Stimulated activated CD8-positive, alpha-beta memory T cell treated with anti-CD3 and anti-CD28 coated beads, Interleukin-12 subunit alpha, Interleukin-12 subunit beta, amount 100 ng/mL, for 24 hours (primary cell): ENCODE data around the gene GNB5.
"Not testable (repeated sequence)": the region's sequence is repeated elsewhere in the genome, so short reads cannot be mapped to it uniquely, and the experiment has no call there.

Experiments used
- DNase-seq: peaks from one replicate; pipeline ENCODE4 v3.0.0-alpha.2; 2020; ENCODE audit errors: extremely low read depth

The GNB5 gene

GRCh38 chr15:52165494-52166131 is 25.6 kb downstream of the GNB5 start:
- not testable (repeated sequence) for DNase-seq

- DNase-seq = no peak
Observed at GRCh38 chr15:52164631-52165265, 26.4 kb downstream of the GNB5 start.

GRCh38 chr15:52163321-52164190 is 27.6 kb downstream of the GNB5 start:
- DNase-seq = no peak

GRCh38 chr15:52162876-52163275 is 28.3 kb downstream of the GNB5 start:
- DNase-seq = no peak

GRCh38 chr15:52162260-52162659 is 28.9 kb downstream of the GNB5 start:
- DNase-seq = no peak

- no peak for DNase-seq
Observed at GRCh38 chr15:52161406-52161966, 29.7 kb downstream of the GNB5 start.

GRCh38 chr15:52159645-52160044 is 31.5 kb downstream of the GNB5 start:
- DNase-seq = no peak

GRCh38 chr15:52158084-52158765 is 33.0 kb downstream of the GNB5 start:
- no peak for DNase-seq

GRCh38 chr15:52155878-52156277 is 35.3 kb downstream of the GNB5 start:
- DNase-seq = no peak

GRCh38 chr15:52154896-52155865 is 36.0 kb downstream of the GNB5 start:
- DNase-seq = no peak

- no peak for DNase-seq
Observed at GRCh38 chr15:52153900-52154895, 37.0 kb downstream of the GNB5 start.

- no peak for DNase-seq
Observed at GRCh38 chr15:52151353-52151752, 39.8 kb downstream of the GNB5 start.

- no peak for DNase-seq
Observed at GRCh38 chr15:52150871-52151270, 40.3 kb downstream of the GNB5 start.

GRCh38 chr15:52150043-52150825 is 41.0 kb downstream of the GNB5 start:
- DNase-seq = no peak

GRCh38 chr15:52148403-52148802 is 42.8 kb downstream of the GNB5 start:
- DNase-seq = no peak

- no peak for DNase-seq
Observed at GRCh38 chr15:52146776-52147175, 44.4 kb downstream of the GNB5 start.

- no peak for DNase-seq
Observed at GRCh38 chr15:52146261-52146660, 44.9 kb downstream of the GNB5 start.

- DNase-seq = no peak
Observed at GRCh38 chr15:52144656-52145178, 46.5 kb downstream of the GNB5 start.
